ENCODE results near the gene ZNF319. TPM values are rescaled to one million over a fixed set of nuclear protein-coding genes. Genes with fewer than 3 reads are reported as not detected.

Gene ZNF319
- total and polyA plus RNA-seq, 2 of the 8 experiments (the other 6 are each of a cell fraction or from before 2014, with no cell fraction given), result 3.3 to 5.5 TPM

DNA sequence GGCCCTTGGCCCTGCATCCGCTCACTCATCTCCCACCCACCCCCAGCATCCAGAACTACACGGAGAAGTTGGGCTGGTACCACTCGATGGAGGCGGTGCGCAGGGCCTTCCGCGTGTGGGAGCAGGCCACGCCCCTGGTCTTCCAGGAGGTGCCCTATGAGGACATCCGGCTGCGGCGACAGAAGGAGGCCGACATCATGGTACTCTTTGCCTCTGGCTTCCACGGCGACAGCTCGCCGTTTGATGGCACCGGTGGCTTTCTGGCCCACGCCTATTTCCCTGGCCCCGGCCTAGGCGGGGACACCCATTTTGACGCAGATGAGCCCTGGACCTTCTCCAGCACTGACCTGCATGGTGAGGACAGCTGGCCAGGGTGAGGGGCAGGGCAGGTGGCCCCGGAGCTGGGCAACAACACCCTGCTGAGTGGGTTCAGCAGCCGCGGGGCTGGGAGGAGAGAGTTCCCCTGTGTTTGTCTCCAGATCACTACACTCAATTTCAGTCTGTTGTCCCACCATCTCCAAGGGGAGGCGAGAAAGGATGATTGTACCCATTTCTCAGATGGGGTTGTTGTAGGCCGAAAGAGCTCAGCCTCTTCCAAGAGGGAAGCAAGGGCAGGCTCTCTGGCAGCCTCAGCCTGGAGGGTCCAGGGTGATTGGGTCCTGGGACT, 39.5 kb upstream of the ZNF319 start (continued):
- no peak for TF ChIP-seq TCF12 (IDR thresholded peaks at IDR 0.05; ENCODE audit: low read depth, low read length)
- no peak for TF ChIP-seq FOSL1 (IDR thresholded peaks at IDR 0.05; ENCODE audit: insufficient read depth, low read depth, low read length)
- TF ChIP-seq SP2 (IDR thresholded peaks at IDR 0.05; ENCODE audit: low read length), result no peak
- TF ChIP-seq HDAC6 (IDR thresholded peaks at IDR 0.05; ENCODE audit: low read depth, low read length), result no peak
- TF ChIP-seq NRF1 (IDR thresholded peaks at IDR 0.05; ENCODE audit: low read depth, low read length), result no peak
